Measurements from ENCODE around the gene CYB5R4.

CYB5R4 gene

DNA sequence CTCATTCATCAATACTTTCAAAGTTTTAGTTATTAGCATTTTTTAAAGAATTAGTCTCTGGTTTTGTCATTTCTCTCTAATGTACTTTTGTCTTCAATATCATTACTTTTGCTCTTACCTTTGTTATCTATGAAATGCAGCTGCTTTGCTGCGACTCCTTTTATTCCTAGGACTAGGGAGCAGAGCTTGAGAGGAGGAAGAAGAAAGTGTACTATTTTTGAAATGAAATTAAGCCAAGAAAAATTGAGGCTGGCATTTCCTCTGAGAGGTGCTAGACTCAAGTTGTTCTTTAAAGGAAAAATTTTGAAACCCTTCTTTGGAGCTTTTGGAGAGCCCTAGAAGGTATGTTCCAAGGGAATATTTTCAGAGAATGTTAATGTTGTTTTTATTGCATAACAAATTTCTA lies 125.8 kb downstream of the CYB5R4 start:
- no peak for TF ChIP-seq CTCF (IDR thresholded peaks at IDR 0.05; ENCODE audit: low read depth, low read length)
- H3K4me3 ChIP-seq (ENCODE audit: low read depth, low read length) = no peak overlapping the region
- in situ Hi-C loops (cut with HindIII; ENCODE audit: low sequenced_read_pairs) = no loop called here
- DNase-seq (ENCODE audit: low read depth, low spot score) = no peak

DNA sequence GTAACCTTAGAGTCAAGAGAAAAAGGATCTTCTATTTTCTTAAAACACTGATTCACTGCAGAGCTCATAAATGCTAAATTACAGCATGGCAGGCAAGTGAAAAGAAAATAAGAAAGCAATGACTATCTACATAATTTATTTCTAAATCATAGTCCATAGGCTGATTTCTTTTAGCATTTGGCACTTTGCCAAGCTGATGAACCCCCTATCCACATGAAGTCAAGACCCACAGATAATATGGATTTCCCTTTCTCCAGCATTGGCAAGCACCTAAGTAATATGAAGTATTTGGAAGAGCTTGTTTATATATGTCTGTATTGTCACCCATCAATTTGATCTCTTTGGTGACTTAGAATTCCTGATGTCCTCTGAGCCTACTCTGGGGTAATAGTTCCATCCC lies 126.2 kb downstream of the CYB5R4 start:
- DNase-seq (ENCODE audit: low read depth, low spot score) = no peak
- TF ChIP-seq CTCF (IDR thresholded peaks at IDR 0.05; ENCODE audit: low read depth, low read length) = no peak
- in situ Hi-C loops (cut with HindIII; ENCODE audit: low sequenced_read_pairs) = no loop called here
- H3K4me3 ChIP-seq (ENCODE audit: low read depth, low read length) = no peak overlapping the region

DNA sequence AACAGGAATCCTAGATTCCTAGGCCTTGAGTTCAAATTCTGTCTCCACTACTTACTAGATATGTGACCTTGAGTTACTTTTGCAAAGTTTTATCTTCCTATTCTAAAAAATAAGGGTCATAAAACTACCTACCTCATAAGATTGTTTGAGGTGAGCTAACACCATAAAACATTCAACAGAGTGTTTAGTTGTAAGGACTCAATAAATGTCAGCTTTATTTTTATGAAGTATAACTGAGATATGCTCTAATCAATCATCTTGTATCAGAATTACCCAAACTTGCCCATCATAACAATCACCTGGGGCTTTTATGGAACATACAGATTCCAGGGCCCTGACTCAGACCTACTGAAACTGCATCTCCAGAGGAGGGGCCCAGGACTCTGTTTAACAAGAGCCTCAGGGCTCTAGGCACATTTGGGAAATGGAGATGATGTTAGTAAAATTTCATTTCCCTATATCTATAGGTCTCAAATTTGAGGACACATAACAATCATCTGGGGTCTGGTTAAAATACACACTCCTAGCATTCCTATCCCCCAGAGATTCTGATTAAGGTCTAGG lies 138.6 kb downstream of the CYB5R4 start:
- no peak overlapping the region for H3K4me3 ChIP-seq (ENCODE audit: low read depth, low read length)
- TF ChIP-seq CTCF (IDR thresholded peaks at IDR 0.05; ENCODE audit: low read depth, low read length) = no peak
- in situ Hi-C loops (cut with HindIII; ENCODE audit: low sequenced_read_pairs) = no loop called here
- DNase-seq (ENCODE audit: low read depth, low spot score) = no peak

DNA sequence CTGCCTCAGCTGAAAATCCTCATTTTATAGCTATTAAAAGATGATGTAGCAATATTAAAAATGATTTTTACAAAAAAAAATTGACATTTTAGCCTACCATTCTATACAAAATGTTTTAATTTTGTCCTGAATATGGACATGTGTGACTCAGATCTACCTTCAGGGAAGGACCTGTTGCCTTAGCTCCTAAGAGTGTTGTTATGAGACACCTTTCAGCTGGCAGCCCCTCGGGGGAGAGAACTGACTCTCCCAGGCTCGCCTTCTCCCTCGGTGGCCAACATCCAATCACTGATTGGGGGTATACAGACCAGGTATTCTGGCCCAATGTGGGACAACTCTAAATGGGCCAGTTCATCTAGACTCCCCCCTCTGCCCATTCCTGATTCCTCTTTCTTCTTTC lies 141.6 kb downstream of the CYB5R4 start:
- no peak for DNase-seq (ENCODE audit: low read depth, low spot score)
- in situ Hi-C loops (cut with HindIII; ENCODE audit: low sequenced_read_pairs) = no loop called here
- no peak for TF ChIP-seq CTCF (IDR thresholded peaks at IDR 0.05; ENCODE audit: low read depth, low read length)
- no peak overlapping the region for H3K4me3 ChIP-seq (ENCODE audit: low read depth, low read length)

- no peak for TF ChIP-seq CTCF (IDR thresholded peaks at IDR 0.05; ENCODE audit: low read depth, low read length)
- H3K4me3 ChIP-seq (ENCODE audit: low read depth, low read length) = no peak overlapping the region
- in situ Hi-C loops (cut with HindIII; ENCODE audit: low sequenced_read_pairs) = no loop called here
- no peak for DNase-seq (ENCODE audit: low read depth, low spot score)
Measured at GRCh38 chr6:84002226-84002625, 142.7 kb downstream of the CYB5R4 start.

- in situ Hi-C loops (cut with HindIII; ENCODE audit: low sequenced_read_pairs) = no loop called here
- no peak for TF ChIP-seq CTCF (IDR thresholded peaks at IDR 0.05; ENCODE audit: low read depth, low read length)
- no peak for DNase-seq (ENCODE audit: low read depth, low spot score)
- H3K4me3 ChIP-seq (ENCODE audit: low read depth, low read length) = no peak overlapping the region
Measured at GRCh38 chr6:84003131-84003530, 143.6 kb downstream of the CYB5R4 start.

DNA sequence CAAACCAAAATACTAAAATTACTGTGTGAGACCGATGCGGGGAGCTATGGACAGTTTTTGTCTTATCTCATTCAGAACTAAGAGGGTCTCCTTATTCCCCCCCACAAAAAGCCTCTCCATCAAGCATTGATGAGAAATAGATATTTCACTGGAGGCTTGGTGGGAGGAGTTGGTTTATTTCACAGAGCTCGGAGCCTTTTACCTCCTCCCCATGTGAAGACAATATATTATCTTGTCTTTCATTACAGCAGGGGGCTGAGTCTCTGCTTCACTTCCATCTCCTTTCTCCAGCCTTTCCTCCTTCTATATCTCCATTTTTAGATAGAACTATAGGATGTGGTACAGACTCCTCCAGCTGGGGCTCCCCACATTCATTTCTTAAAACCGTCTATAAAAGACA lies 144.2 kb downstream of the CYB5R4 start:
- DNase-seq (ENCODE audit: low read depth, low spot score) = no peak
- no peak overlapping the region for H3K4me3 ChIP-seq (ENCODE audit: low read depth, low read length)
- in situ Hi-C loops (cut with HindIII; ENCODE audit: low sequenced_read_pairs) = no loop called here
- TF ChIP-seq CTCF (IDR thresholded peaks at IDR 0.05; ENCODE audit: low read depth, low read length) = no peak
